H9 (cell line): ENCODE measurements around the gene UBE2E3. TPM values are rescaled to one million over a fixed set of nuclear protein-coding genes. Genes with fewer than 3 reads are reported as not detected.
A peak's percentile ranks its signal among the peaks of the same experiment; 100 is the strongest.

Experiments
- DNase-seq: peaks from one replicate; pipeline ENCODE4 v3.0.0-alpha.2; 2017
- H2AFZ ChIP-seq: one replicate; pipeline ENCODE4 v1.6.1; 2013; ENCODE audit warnings: mild to moderate bottlenecking, low read length, control low read depth, moderate library complexity
- H2AK5ac ChIP-seq: 2 replicates; pipeline ENCODE4 v1.6.1; 2013; ENCODE audit warnings: low read length, control low read depth, mixed read lengths; ENCODE audit not compliant: insufficient read length
- H2BK120ac ChIP-seq: one replicate; pipeline ENCODE4 v1.6.1; 2013; ENCODE audit warnings: low read depth, mild to moderate bottlenecking, low read length, control low read depth, inconsistent platforms; ENCODE audit not compliant: poor library complexity, severe bottlenecking
- H2BK12ac ChIP-seq: 2 replicates; pipeline ENCODE4 v1.6.1; 2013; ENCODE audit warnings: low read length, control low read depth, mixed read lengths, low read depth; ENCODE audit not compliant: insufficient read length
- H2BK15ac ChIP-seq: 2 replicates; pipeline ENCODE4 v1.6.1; 2013; ENCODE audit warnings: low read depth, low read length, control low read depth
- H2BK20ac ChIP-seq: one replicate; pipeline ENCODE4 v1.6.1; 2013; ENCODE audit warnings: low read depth, mild to moderate bottlenecking, low read length, control low read depth, inconsistent platforms; ENCODE audit not compliant: poor library complexity, severe bottlenecking
- H2BK5ac ChIP-seq: 2 replicates; pipeline ENCODE4 v1.6.1; 2013; ENCODE audit warnings: low read length, control low read depth, mixed read lengths; ENCODE audit not compliant: insufficient read length
- H3K14ac ChIP-seq: 2 replicates; pipeline ENCODE4 v1.6.1; 2013; ENCODE audit warnings: low read length, control low read depth; ENCODE audit not compliant: insufficient read depth
- H3K18ac ChIP-seq: 2 replicates; pipeline ENCODE4 v1.6.1; 2013; ENCODE audit warnings: low read depth, mild to moderate bottlenecking, mixed read lengths, low read length, control low read depth; ENCODE audit not compliant: insufficient read length
- H3K23ac ChIP-seq: 2 replicates; pipeline ENCODE4 v1.6.1; 2013; ENCODE audit warnings: low read length, control low read depth, mixed read lengths, low read depth; ENCODE audit not compliant: insufficient read length
- H3K23me2 ChIP-seq: 2 replicates; pipeline ENCODE4 v1.6.1; 2013; ENCODE audit warnings: low read depth, mild to moderate bottlenecking, mixed read lengths, low read length, control low read depth; ENCODE audit not compliant: insufficient read length, poor library complexity, severe bottlenecking
- H3K27ac ChIP-seq: 2 replicates; pipeline ENCODE4 v1.5.1; 2013; ENCODE audit warnings: low read length, control low read depth, mixed read lengths, low read depth; ENCODE audit not compliant: insufficient read length
- H3K27me3 ChIP-seq: 2 replicates; pipeline ENCODE4 v1.6.1; 2013; ENCODE audit warnings: low read length, control low read depth, inconsistent platforms; ENCODE audit not compliant: insufficient read depth
- H3K4ac ChIP-seq: 2 replicates; pipeline ENCODE4 v1.6.1; 2013; ENCODE audit warnings: low read depth, mild to moderate bottlenecking, control low read depth, inconsistent platforms, low read length, moderate library complexity
- H3K4me1 ChIP-seq: 2 replicates; pipeline ENCODE4 v1.6.1; 2013; ENCODE audit warnings: low read length, control low read depth, inconsistent platforms; ENCODE audit not compliant: insufficient read depth
- H3K4me2 ChIP-seq: 2 replicates; pipeline ENCODE4 v1.6.1; 2013; ENCODE audit warnings: low read length, control low read depth, mixed read lengths; ENCODE audit not compliant: insufficient read length, insufficient read depth
- H3K56ac ChIP-seq: 2 replicates; pipeline ENCODE4 v1.6.1; 2013; ENCODE audit warnings: low read depth, mild to moderate bottlenecking, mixed read lengths, low read length, control low read depth; ENCODE audit not compliant: insufficient read length
- H3K79me1 ChIP-seq: 2 replicates; pipeline ENCODE4 v1.6.1; 2013; ENCODE audit warnings: low read depth, mild to moderate bottlenecking, moderate library complexity, low read length, control low read depth, inconsistent platforms; ENCODE audit not compliant: insufficient read depth, poor library complexity, severe bottlenecking
- H3K79me2 ChIP-seq: 2 replicates; pipeline ENCODE4 v1.6.1; 2013; ENCODE audit warnings: low read length, control low read depth, inconsistent platforms; ENCODE audit not compliant: insufficient read depth
- H3K9ac ChIP-seq: 2 replicates; pipeline ENCODE4 v1.6.1; 2013; ENCODE audit warnings: low read length, control low read depth, mixed read lengths; ENCODE audit not compliant: insufficient read length; ENCODE audit errors: extremely low read depth
- H3K9me3 ChIP-seq: one replicate; pipeline ENCODE4 v1.6.1; 2013; ENCODE audit warnings: low read depth, low read length, inconsistent platforms; ENCODE audit not compliant: control insufficient read depth
- H3T11ph ChIP-seq: one replicate; pipeline ENCODE4 v1.6.1; 2013; ENCODE audit warnings: mild to moderate bottlenecking, low read length, control low read depth, inconsistent platforms
- H4K20me1 ChIP-seq: one replicate; pipeline ENCODE4 v1.6.1; 2013; ENCODE audit not compliant: control insufficient read depth, insufficient read length, insufficient read depth
- H4K5ac ChIP-seq: 2 replicates; pipeline ENCODE4 v1.6.1; 2013; ENCODE audit warnings: low read depth, mild to moderate bottlenecking, mixed read lengths, low read length, control low read depth; ENCODE audit not compliant: insufficient read length
- H4K8ac ChIP-seq: replicated peaks from 2 replicates; pipeline ENCODE4 v1.6.1; 2013; ENCODE audit warnings: low read length, control low read depth, mixed read lengths, low read depth; ENCODE audit not compliant: insufficient read length
- H4K91ac ChIP-seq: 2 replicates; pipeline ENCODE4 v1.6.1; 2013; ENCODE audit warnings: low read depth, mild to moderate bottlenecking, moderate library complexity, mixed read lengths, low read length, control low read depth; ENCODE audit not compliant: insufficient read length
- H3K27ac Mint-ChIP-seq, 3 experiments: 2 replicates in 2 of 3; 3 replicates in 1 of 3; pipeline ENCODE4 v1.8.0; 2020 to 2021; ENCODE audit warnings: mixed read lengths in 3 of 3, mild to moderate bottlenecking in 1 of 3, moderate library complexity in 1 of 3
- H3K27me3 Mint-ChIP-seq: 2 replicates; pipeline ENCODE4 v1.8.0; 2021; ENCODE audit warnings: low read depth, mild to moderate bottlenecking, moderate library complexity, mixed read lengths
- H3K36me3 Mint-ChIP-seq, 3 experiments: 2 replicates in 2 of 3; 3 replicates in 1 of 3; pipeline ENCODE4 v1.8.0; 2020 to 2021; ENCODE audit warnings: low read depth in 3 of 3, mixed read lengths in 3 of 3; ENCODE audit not compliant: insufficient read depth in 1 of 3
- H3K4me1 Mint-ChIP-seq, 2 experiments: 2 replicates each; pipeline ENCODE4 v1.8.0; 2020; ENCODE audit warnings: mixed read lengths in 2 of 2
- H3K4me3 Mint-ChIP-seq, 2 experiments: 2 replicates in 1 of 2; 3 replicates in 1 of 2; pipeline ENCODE4 v1.8.0; 2020 to 2021; ENCODE audit warnings: mild to moderate bottlenecking in 2 of 2, mixed read lengths in 2 of 2, moderate library complexity in 1 of 2
- H3K9me3 Mint-ChIP-seq, 2 experiments: 2 replicates in 1 of 2; 3 replicates in 1 of 2; pipeline ENCODE4 v1.8.0; 2020; ENCODE audit warnings: mild to moderate bottlenecking in 2 of 2, mixed read lengths in 2 of 2, moderate library complexity in 1 of 2
- WGBS: extraction: QIAGEN DNeasy Blood & Tissue Kit; methylation state at CpG from one replicate; pipeline ENCODE4 v1.1.7; 2013; ENCODE audit warnings: missing lambda C conversion rate, low lambda C conversion rate, mixed read lengths; ENCODE audit not compliant: insufficient read length; ENCODE audit errors: extremely low coverage; 5-methylcytosine and 5-hydroxymethylcytosine counted together
- total RNA-seq: library from RNA; stranded (reverse); gene quantifications from 2 replicates; pipeline ENCODE4 v1.2.1, GENCODE V29; 2021
- TF ChIP-seq, protein P1 (sequence below): fragments of 200-600 bp; sonication (generic); conservative IDR thresholded peaks from 3 replicates; pipeline ENCODE4 v1.8.0; 2021; ENCODE audit warnings: antibody characterized with exemption, mild to moderate bottlenecking

The UBE2E3 gene
- total RNA-seq, 1 experiment from 2014 or later: 89.1 TPM

DNA sequence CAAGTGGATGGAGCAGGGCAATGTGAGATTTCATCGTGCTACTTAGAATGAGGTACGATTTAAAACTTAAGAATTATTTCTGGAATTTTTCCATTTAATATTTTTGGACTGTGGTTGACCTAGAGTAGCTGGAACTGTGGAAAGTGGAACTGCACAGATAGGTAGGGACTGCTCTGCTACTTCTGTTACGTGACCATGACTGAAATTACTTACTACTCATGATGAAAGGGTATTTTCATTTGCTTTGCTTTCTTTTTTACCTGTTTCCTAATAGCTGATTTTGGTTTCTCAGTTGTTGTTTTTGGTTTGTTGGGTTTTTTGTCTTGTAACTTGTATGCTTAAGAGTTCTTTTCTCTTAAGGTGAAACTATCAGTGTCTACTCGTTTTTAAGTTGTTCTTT is 11.4 kb downstream of the UBE2E3 start:
- peaks cover 2 to 25% (median 17%) of the 10 kb centered on the region in 3 experiments; a peak in 6 of 7 replicates for H3K36me3 Mint-ChIP-seq
- H3K4me3 Mint-ChIP-seq: no peak overlapping the region
- H3K4me1 ChIP-seq: peaks cover 7% of the 10 kb centered on the region; the same call in 1 of the 2 replicates
- H2AFZ ChIP-seq: no peak overlapping the region
- H3K18ac ChIP-seq: no peak overlapping the region
- no peak overlapping the region for H3K4me2 ChIP-seq
- no peak overlapping the region for H3K27ac ChIP-seq
- peaks cover 14% of the 10 kb centered on the region; the same call in 1 of the 2 replicates for H3K79me2 ChIP-seq
- H3K9me3 ChIP-seq: no peaks in the 10 kb centered on the region
- H2BK5ac ChIP-seq: no peak overlapping the region
- H3K27ac Mint-ChIP-seq: peak overlapping the region in 1 of 3 experiments; percentile 30; a peak in 1 of 7 replicates
- H3K27me3 Mint-ChIP-seq: no peaks in the 10 kb centered on the region
- peaks cover 24 to 38% of the 10 kb centered on the region in 2 experiments for H3K4me1 Mint-ChIP-seq
- H3K27me3 ChIP-seq: no peaks in the 10 kb centered on the region
- no peaks in the 10 kb centered on the region for H3K23me2 ChIP-seq
- no peaks in the 10 kb centered on the region for H3K79me1 ChIP-seq
- H3K9ac ChIP-seq: no peak overlapping the region
- H3K4ac ChIP-seq: no peak overlapping the region
- no peaks in the 10 kb centered on the region for H3K9me3 Mint-ChIP-seq
- no peak overlapping the region for H4K5ac ChIP-seq
- no peak overlapping the region for H3K56ac ChIP-seq
- DNase-seq: no peak
- H4K91ac ChIP-seq: no peak overlapping the region
- no peak overlapping the region for H3K23ac ChIP-seq
- whole genome bisulfite sequencing: no CpG with 5 or more reads among the region's 4 CpGs
- H2BK120ac ChIP-seq: no peak overlapping the region
- no peak overlapping the region for H2BK12ac ChIP-seq
- no peak overlapping the region for H2AK5ac ChIP-seq
- no peak overlapping the region for H2BK20ac ChIP-seq
- no peaks in the 10 kb centered on the region for H4K20me1 ChIP-seq
- no peak overlapping the region for H4K8ac ChIP-seq
- TF ChIP-seq, protein P1, sequence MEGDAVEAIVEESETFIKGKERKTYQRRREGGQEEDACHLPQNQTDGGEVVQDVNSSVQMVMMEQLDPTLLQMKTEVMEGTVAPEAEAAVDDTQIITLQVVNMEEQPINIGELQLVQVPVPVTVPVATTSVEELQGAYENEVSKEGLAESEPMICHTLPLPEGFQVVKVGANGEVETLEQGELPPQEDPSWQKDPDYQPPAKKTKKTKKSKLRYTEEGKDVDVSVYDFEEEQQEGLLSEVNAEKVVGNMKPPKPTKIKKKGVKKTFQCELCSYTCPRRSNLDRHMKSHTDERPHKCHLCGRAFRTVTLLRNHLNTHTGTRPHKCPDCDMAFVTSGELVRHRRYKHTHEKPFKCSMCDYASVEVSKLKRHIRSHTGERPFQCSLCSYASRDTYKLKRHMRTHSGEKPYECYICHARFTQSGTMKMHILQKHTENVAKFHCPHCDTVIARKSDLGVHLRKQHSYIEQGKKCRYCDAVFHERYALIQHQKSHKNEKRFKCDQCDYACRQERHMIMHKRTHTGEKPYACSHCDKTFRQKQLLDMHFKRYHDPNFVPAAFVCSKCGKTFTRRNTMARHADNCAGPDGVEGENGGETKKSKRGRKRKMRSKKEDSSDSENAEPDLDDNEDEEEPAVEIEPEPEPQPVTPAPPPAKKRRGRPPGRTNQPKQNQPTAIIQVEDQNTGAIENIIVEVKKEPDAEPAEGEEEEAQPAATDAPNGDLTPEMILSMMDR: no peak
- H3K14ac ChIP-seq: no peak overlapping the region
- no peak overlapping the region for H2BK15ac ChIP-seq
- no peak overlapping the region for H3T11ph ChIP-seq
